ENCODE data around the gene CCKAR.

- TF ChIP-seq POLR2AphosphoS5 (IDR thresholded peaks at IDR 0.05) (no peak), CTCF (IDR thresholded peaks at IDR 0.05) (no peak), EP300 (IDR thresholded peaks at IDR 0.05) (no peak), POLR2A (IDR thresholded peaks at IDR 0.05; ENCODE audit: low read depth) (no peak)
Observed at GRCh38 chr4:26473893-26474292, 16.4 kb downstream of the CCKAR start.

All from esophagus muscularis mucosa (tissue), 4 donors.